GM12864 (cell line): ENCODE data around the gene CENPS.

Source experiments
- DNase-seq: peaks from one replicate; pipeline ENCODE4 v3.0.0-alpha.2; 2011; ENCODE audit warnings: low read depth
- H3K4me3 ChIP-seq: 2 replicates; pipeline ENCODE4 v1.5.1; 2011; ENCODE audit warnings: mild to moderate bottlenecking, low read depth, low read length, control low read depth
- CTCF ChIP-seq: IDR thresholded peaks from 2 replicates; pipeline ENCODE4 v1.5.1; 2011; ENCODE audit warnings: low read depth, mild to moderate bottlenecking, moderate library complexity, low read length, control low read depth, inconsistent platforms; ENCODE audit errors: missing control alignments

Gene CENPS

GRCh38 chr1:10444248-10444647, 14.0 kb downstream of the CENPS start:
- no peak for DNase-seq
- no peak overlapping the region for H3K4me3 ChIP-seq
- TF ChIP-seq CTCF, result no peak

GRCh38 chr1:10444795-10445397, 14.7 kb downstream of the CENPS start:
- no peak overlapping the region for H3K4me3 ChIP-seq
- no peak for TF ChIP-seq CTCF
- no peak for DNase-seq

- no peak for DNase-seq
- no peak overlapping the region for H3K4me3 ChIP-seq
- TF ChIP-seq CTCF, result no peak
Observed at GRCh38 chr1:10446790-10447422, 16.7 kb downstream of the CENPS start.

- no peak for DNase-seq
- no peak for TF ChIP-seq CTCF
Observed at GRCh38 chr1:10449751-10450150, 19.5 kb downstream of the CENPS start, which contains the start of gene CORT. Gene CORT (plus strand): TSS chr1:10450031. CDS start chr1:10450224, 193 bp downstream.

GRCh38 chr1:10450156-10450814, 20.1 kb downstream of the CENPS start:
- DNase-seq, result no peak
- no peak overlapping the region for H3K4me3 ChIP-seq
- TF ChIP-seq CTCF, result no peak

More at GRCh38 chr1:10449751-10450150, 19.5 kb downstream of the CENPS start, which contains the start of gene CORT:
- H3K4me3 ChIP-seq, result no peak within 1 kb of the TSS

GRCh38 chr1:10450836-10451235, 20.6 kb downstream of the CENPS start:
- no peak for TF ChIP-seq CTCF
- no peak overlapping the region for H3K4me3 ChIP-seq
- no peak for DNase-seq
